ENCODE results near the gene SCUBE1.

The SCUBE1 gene

DNA sequence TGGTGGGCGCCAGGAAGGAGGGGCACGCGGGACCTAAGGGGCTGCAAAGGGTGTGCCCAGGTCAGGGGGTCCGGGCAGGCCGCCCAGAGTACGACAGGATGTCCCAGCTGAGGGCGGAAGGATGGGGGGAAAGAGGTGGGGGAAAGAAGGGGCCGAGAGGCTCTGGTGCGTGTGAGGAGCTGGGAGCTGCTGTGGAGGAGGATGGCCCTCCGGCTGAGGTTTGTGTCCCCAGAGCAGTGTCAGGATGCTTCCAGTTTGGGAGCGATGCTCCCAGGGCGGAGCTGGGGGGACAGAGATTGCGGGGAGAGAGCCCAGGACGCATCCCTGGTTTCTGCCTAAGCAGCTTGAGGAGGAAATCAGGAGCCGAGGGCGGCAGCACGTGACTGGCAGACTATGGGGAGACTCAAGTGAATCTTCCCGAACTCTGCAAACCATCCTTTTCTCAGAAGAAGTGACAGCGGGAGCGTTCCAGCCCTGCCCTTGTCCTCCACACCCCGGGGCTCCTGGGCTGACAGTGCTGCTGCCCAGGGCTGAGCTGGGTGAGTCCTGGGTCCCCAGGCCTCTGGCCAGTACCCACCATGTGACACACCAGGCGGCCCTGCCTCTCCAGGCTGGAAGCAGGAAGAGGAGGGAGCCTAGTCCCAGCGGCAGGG lies 136.5 kb downstream of the SCUBE1 start:
- in situ Hi-C loops (cut with MboI; ENCODE audit: low sequenced_read_pairs), result no loop called here

DNA sequence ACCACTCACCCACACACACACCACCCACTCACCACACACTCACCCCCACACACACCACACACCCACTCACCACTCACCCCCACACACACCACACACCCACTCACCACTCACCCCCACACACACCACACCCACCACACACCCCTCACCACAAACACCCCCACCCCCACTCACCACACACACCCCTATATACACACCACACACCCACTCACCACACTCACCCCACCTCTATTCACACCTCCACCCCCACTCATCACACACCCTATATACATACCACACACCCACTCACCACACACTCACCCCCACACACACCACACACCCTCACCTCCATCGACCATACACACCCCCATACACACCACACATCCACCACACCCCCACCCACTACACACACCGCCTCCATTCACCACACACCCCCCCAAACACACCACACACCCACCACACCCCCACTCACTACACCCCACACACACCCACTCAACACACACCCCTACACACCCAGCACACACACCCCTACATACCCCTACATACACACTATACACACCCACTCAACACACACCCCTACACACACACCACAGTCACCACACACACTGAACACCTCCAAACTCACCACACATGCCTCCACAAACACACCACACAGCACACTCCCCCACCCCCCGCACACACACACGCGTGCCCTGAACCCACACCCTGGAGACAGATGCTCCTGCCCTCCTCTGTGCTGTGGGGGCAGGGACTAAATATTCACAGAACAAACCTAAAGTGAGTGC lies 137.2 kb downstream of the SCUBE1 start:
- in situ Hi-C loops (cut with MboI; ENCODE audit: low sequenced_read_pairs), result no loop called here

GRCh38 chr22:43205261-43205691 lies 137.9 kb downstream of the SCUBE1 start:
- in situ Hi-C loops (cut with MboI; ENCODE audit: low sequenced_read_pairs), result no loop called here

DNA sequence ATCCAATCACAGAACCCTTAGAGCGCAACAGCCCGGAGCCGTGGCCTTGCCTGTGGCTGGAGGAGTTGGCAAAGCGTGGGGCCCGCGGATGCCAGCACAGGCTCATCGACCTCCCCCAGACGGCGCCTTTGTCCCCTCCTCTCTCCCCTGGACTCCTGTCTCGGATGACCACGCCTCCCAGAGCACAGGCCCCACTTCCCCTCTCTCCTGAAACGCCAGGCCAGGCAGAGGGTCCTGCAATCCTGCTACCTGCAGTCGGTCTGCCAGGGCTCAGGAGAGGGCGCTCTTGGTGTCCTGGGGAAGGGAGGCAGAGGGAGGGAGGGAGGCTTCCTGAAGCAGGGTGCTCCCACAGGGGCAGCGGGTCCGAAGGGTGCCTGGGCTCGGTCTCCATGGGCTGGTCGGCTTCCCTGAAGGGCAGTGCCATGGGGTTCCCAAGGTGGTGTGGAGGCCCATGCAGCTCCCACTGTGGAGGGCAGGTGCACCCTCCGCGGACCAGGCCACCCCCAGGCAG lies 139.6 kb downstream of the SCUBE1 start:
- in situ Hi-C loops (cut with MboI; ENCODE audit: low sequenced_read_pairs), result no loop called here

DNA sequence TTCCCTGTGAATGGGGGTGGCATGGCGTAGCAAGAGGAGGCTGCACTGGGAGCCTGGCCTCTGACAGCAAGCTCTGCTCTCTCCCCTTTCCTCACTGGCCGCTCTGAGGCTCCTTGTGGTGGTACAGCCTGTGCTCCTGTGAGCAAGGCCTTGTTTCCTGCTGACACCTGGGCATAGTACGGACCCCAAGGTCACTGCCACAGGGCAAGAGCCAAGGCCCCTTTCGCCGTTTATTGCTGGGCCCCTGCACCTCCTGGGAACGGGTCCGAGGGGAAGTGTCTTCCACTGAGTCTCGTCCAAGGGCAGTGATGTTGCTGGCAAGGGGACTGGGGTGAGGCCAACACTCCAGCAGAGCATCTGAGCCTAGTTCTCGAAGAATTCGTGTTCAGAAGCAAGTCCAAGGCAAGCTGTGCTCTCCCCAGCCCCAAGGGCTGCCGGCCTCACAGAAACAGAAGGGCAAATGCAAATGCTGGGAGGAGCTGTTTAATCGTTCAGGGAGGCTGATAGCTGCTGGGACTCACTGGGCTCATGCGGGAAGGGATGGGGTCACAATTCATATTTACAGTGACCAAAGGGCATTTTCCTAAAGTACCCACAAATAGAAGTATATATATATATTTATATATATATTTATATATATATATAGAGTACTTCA lies 140.3 kb downstream of the SCUBE1 start:
- in situ Hi-C loops (cut with MboI; ENCODE audit: low sequenced_read_pairs), result no loop called here

- in situ Hi-C loops (cut with MboI; ENCODE audit: low sequenced_read_pairs), result no loop called here
Observed at GRCh38 chr22:43202326-43202725, 140.8 kb downstream of the SCUBE1 start.

- in situ Hi-C loops (cut with MboI; ENCODE audit: low sequenced_read_pairs), result no loop called here
Observed at GRCh38 chr22:43201486-43202219, 141.5 kb downstream of the SCUBE1 start.

GRCh38 chr22:43200555-43200954 lies 142.6 kb downstream of the SCUBE1 start:
- in situ Hi-C loops (cut with MboI; ENCODE audit: low sequenced_read_pairs), result no loop called here

DNA sequence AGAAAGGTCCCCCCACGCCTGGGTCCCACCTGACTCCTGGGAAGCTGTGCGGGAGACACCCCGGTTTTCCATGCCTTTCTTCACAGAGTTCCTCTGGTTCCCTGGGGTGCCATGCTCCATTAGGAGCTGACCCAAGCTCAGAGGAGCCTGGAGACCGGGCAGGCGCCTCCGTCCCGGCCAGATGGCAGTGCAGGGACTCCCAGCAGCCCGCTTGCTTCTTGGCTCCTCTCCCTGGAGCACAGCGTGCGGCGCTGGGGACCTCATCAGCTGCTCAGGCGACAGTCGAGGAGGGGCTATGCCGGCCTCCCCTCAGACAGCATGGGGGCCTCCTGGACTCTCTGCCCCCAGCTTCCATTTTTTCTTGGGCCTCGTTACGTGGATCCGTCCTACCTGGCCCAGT lies 143.1 kb downstream of the SCUBE1 start:
- in situ Hi-C loops (cut with MboI; ENCODE audit: low sequenced_read_pairs), result no loop called here

GRCh38 chr22:43199541-43199940 lies 143.6 kb downstream of the SCUBE1 start:
- in situ Hi-C loops (cut with MboI; ENCODE audit: low sequenced_read_pairs), result no loop called here

GRCh38 chr22:43198936-43199335 lies 144.2 kb downstream of the SCUBE1 start:
- in situ Hi-C loops (cut with MboI; ENCODE audit: low sequenced_read_pairs), result no loop called here

DNA sequence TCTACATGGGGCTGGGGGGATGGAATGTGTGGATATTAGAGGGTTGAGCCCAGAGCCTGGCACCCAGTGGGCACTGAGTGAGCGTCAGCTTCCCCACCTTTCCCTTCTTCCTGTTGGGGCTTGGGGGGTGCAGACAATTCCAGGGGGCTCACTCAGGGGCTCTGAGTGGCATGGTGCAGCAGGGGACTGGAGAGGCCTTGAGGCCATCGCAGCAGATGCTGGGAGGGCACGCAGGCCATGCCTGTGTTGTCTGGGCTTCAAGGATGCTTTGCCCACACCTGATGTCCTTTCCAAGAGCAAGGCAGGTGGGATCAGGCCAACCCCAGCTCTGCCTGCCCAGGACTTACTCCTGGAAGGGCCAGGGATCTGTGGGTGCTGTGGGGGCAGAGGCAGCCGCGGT lies 145.0 kb downstream of the SCUBE1 start:
- in situ Hi-C loops (cut with MboI; ENCODE audit: low sequenced_read_pairs), result no loop called here

GRCh38 chr22:43197271-43197941 lies 145.8 kb downstream of the SCUBE1 start:
- in situ Hi-C loops (cut with MboI; ENCODE audit: low sequenced_read_pairs), result no loop called here

DNA sequence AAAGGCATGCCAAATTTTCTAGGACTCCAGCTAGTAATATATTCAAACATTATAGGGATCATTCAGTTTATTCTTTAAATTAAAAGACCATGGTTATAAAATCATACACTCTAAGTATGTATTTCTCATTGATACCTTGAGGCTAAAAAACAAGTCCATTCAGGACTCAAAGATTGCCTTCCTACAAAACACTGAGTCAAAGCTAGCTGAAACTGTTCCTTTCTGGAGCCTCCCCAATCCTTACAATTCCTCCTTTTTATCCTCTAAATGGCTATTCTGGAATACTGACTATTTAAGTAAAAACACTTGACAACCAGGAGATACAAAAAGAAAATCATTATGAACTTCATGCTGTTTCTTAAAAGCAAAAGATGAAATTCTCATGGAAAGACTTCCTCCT lies 151.3 kb downstream of the SCUBE1 start:
- in situ Hi-C loops (cut with MboI; ENCODE audit: low sequenced_read_pairs), result no loop called here

DNA sequence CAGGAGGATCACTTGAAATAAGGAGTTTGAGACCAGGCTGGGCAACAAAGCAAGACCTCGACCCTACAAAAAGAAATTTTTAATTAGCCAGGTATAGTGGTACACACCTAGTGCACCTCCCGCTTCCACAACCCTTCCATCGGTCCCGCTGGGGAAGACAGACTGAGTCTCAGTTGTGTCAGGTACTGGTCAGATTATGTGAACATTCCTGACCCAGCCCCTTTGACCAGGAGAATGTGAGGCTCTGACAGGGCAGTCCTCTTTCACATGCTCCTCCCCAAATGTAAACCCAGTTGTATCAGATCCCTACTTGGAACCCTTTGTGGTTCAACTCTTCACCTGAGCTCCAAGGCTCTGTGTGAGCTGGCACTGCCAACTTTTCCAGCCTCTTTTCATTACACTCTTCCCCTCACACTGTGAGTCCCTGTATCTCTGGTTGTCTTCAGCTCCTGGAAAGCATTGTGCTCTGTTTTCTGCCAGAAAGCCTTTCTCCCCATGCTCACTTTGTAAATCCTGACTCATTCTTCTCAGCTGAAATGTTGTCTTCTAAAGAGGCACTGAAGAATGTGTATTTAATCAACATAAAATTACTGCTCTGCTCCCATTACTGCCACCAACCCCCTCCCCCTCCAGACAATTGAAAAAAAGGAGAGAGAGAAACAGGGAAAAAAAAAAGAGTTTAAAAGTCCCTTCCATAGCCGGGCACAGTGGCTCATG lies 154.2 kb downstream of the SCUBE1 start:
- in situ Hi-C loops (cut with MboI; ENCODE audit: low sequenced_read_pairs), result no loop called here

DNA sequence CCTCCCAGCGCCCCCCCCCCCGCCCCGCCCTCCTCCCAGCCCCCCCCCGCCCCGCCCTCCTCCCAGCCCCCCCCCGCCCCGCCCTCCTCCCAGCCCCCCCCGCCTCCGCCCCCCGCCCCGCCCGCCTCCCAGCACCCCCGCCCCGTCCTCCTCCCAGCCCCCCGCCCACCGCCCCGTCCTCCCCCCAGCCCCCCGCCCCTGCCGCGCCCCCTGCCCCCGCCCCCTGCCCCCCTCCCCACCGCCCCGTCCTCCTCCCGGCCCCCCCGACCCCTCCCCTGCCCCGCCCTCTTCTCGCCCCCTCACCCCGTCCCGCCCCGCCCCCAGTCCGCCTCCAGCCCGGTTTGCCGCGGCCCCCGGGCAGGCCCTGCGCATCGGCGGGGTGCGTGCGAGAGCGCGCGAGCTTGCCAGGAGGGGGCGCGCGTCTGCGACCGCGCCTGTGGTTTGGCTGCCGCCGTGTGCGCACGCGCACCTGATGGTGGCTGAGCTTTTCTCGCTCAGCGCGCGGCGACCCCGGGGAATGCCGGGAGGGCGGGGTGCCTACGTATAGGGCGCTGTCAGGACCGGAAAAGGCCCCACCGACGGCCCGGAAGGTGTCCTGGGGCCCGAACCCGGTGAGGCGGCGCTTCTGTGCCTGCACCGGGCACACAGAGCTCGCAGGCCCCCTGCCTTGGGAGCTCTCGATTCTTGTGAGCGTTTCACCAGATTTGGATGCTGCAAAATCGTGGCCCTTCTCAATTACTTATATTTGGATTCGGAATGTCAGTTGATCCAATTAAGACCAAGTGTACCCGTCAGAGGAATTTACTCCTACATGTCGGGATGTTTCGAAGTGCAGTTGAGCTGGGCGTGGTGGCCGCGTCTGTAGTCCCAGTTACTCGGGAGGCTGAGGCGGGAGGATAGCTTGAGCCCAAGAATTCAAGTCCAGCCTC lies 155.7 kb downstream of the SCUBE1 start:
- in situ Hi-C loops (cut with MboI; ENCODE audit: low sequenced_read_pairs), result no loop called here

DNA sequence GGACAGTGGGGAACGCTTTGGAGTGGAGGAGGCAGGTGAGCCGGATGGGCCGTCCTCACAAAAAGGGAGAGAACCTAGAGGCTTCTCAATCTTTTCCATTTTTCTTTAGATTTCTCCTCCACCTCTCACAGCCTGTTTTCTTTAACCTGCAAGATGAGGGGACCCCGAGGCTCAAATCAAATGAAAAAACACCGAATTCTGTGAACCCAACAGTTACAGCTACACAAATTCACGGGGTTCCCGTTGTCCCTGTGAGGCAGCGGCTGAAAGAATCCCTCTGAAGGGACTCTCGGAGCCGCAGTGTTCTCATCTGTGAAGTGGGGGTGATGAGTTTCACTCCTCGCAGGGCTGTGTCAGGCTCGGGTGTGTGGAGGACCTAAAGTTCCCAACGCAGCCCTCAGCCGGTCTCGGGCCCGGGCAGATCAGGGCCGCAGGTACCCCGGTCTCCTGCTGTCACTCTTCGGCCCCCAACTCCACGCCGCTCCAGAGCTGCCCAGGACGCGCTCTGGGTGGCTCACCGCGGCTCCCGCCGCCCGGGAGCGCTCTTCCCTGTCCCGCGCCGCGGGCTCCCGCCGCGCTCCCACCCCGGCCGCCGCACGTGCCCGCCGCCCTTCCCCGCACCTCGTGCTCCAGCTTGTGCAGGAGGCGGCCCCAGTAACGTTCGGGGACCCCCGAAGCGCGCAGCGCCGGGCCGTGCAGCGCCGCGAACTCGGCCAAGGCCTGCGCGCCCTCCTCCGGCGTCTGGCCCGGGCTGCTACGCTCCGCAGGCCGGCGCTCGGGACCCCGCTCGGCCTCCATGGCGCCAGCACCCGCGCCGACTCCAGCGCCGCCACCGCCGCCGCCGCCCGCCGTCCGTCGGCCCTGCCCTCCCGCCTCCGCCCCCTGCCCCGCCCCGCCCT lies 156.7 kb downstream of the SCUBE1 start, which contains the start of gene TTLL12:
Gene TTLL12 (minus strand): TSS at position 863 of the 899 bp plus-strand sequence. CDS start 65 bp downstream, at position 798.
- in situ Hi-C loops (cut with MboI; ENCODE audit: low sequenced_read_pairs), result no loop called here

DNA sequence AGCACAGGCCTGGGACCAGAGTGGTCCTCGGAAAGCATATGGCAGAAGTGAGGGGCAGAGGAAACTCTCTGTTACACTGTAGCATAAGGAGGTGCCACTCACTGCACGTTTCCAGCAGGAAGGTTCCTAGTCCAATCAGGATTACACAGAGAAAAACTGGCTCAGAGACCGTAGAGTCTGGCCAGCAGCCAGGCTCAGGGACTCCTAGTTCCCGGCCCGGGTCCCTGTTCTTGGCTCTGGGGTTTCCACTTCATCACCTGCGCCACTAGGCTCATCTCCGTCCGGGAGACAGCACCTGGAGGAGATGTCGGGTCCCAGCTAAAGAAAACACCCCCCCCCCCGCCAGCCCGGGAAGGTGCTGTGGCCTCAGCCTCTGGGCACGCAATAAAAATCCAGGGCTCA lies 157.3 kb downstream of the SCUBE1 start:
- in situ Hi-C loops (cut with MboI; ENCODE audit: low sequenced_read_pairs), result no loop called here

Data from HL-60/S4 (cell line).